GM12864 (cell line): ENCODE results near the gene SAMD13.

Experiments
- DNase-seq: peaks from one replicate; pipeline ENCODE4 v3.0.0-alpha.2; 2011; ENCODE audit warnings: low read depth
- H3K4me3 ChIP-seq: 2 replicates; pipeline ENCODE4 v1.5.1; 2011; ENCODE audit warnings: mild to moderate bottlenecking, low read depth, low read length, control low read depth
- CTCF ChIP-seq: IDR thresholded peaks from 2 replicates; pipeline ENCODE4 v1.5.1; 2011; ENCODE audit warnings: low read depth, mild to moderate bottlenecking, moderate library complexity, low read length, control low read depth, inconsistent platforms; ENCODE audit errors: missing control alignments

The SAMD13 gene

GRCh38 chr1:84301785-84302385 is 377 bp downstream of the SAMD13 start:
- no peak overlapping the region; the same call in 1 of the 2 replicates for H3K4me3 ChIP-seq
- no peak for DNase-seq
- TF ChIP-seq CTCF = no peak

- H3K4me3 ChIP-seq = peak overlapping the region; percentile 39; the same call in 1 of the 2 replicates
- DNase-seq = no peak
- TF ChIP-seq CTCF = no peak
Measured at GRCh38 chr1:84303314-84303830, 1.9 kb downstream of the SAMD13 start.

GRCh38 chr1:84307398-84307797 is 5.9 kb downstream of the SAMD13 start:
- TF ChIP-seq CTCF = no peak
- H3K4me3 ChIP-seq = no peak overlapping the region
- no peak for DNase-seq

GRCh38 chr1:84311296-84311695 is 9.8 kb downstream of the SAMD13 start:
- TF ChIP-seq CTCF = no peak
- H3K4me3 ChIP-seq = no peak overlapping the region
- no peak for DNase-seq

GRCh38 chr1:84319662-84320061 is 18.2 kb downstream of the SAMD13 start:
- no peak for TF ChIP-seq CTCF
- no peak for DNase-seq
- no peak overlapping the region for H3K4me3 ChIP-seq

- no peak overlapping the region for H3K4me3 ChIP-seq
- no peak for TF ChIP-seq CTCF
- no peak for DNase-seq
Measured at GRCh38 chr1:84327830-84328229, 26.3 kb downstream of the SAMD13 start.
